A172 (cell line): ENCODE measurements around the gene RGCC. TPM values are rescaled to one million over a fixed set of nuclear protein-coding genes. Genes with fewer than 3 reads are reported as not detected.

ENCODE experiments used
- DNase-seq: peaks from one replicate; pipeline ENCODE4 v3.0.0-alpha.2; 2015; ENCODE audit warnings: low spot score
- total RNA-seq: library from RNA; depleted of rRNA; stranded (reverse); fragments of >200 nt; shearing (Covaris generic); gene quantifications from 2 replicates; pipeline ENCODE4 v1.2.3, GENCODE V29; 2014; rRNA removed

The RGCC gene
- total RNA-seq, 1 experiment from 2014 or later = not detected

GRCh38 chr13:41515491-41516139, 58.3 kb downstream of the RGCC start:
- no peak for DNase-seq

GRCh38 chr13:41516166-41516565, 58.8 kb downstream of the RGCC start:
- DNase-seq = no peak

GRCh38 chr13:41516760-41517159, 59.4 kb downstream of the RGCC start:
- DNase-seq = no peak

- DNase-seq = no peak
Observed at GRCh38 chr13:41520016-41520659, 62.8 kb downstream of the RGCC start.

Other genes with a start within 250 kb of the RGCC start
- 10.7 and 18.0 TPM in 2 replicates for gene MTRF1, start 194.0 kb upstream of the RGCC start, total RNA-seq
- 12.1 and 16.9 TPM in 2 replicates for gene NAA16, start 146.3 kb upstream of the RGCC start, total RNA-seq